Renal cortex interstitium (tissue), 11 donors: ENCODE data around the gene CABP5. TPM values are rescaled to one million over a fixed set of nuclear protein-coding genes. Genes with fewer than 3 reads are reported as not detected.

Source experiments
- DNase-seq, 11 donors: peaks; one replicate each; pipeline ENCODE4 v3.0.0-alpha.2; 2013; ENCODE audit warnings: low read depth in 9 of 11, low spot score in 4 of 11; ENCODE audit errors: extremely low read depth in 1 of 11
- polyA plus RNA-seq, 3 donors: library from polyadenylated mRNA; unstranded; fragments of 120-200 nt; gene quantifications; one replicate each; pipeline ENCODE4 v1.2.1, GENCODE V29; 2013; ENCODE audit not compliant: insufficient read length in 3 of 3

Gene CABP5
- polyA plus RNA-seq, 3 donors, result not detected

DNA sequence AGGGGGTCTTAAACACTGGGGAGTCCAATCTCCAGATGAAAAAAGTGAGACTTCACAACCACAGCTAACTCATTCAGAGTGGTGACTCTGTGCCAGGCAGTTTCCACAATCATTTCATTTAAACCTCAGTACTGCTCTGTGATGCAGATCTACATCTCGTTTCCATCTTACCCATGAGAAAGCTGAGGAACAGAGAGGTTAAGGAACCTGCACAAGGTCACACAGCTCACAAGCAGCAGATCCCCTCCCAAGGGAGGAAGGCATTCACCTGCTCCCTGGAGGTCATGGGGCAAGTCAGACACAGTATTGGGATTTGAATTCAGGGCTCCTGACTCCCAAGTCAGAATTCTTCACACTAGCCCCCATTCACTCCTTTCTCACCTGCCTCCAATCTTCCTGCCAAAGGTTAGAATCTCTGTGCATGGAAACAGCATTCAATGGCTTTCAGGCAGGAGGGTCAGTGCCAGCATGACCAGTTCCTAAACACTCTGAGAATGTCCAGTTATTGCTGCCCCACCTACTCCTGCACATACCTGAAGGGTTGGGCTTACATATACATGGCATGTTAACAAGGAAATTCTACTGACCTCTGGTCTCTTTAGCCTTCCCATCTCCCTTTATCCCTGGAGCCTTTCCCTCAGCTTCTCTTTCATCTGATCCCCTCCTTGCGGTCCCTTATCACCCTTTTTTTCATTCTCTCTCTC lies 1.9 kb downstream of the CABP5 start:
- DNase-seq, result no peak

DNA sequence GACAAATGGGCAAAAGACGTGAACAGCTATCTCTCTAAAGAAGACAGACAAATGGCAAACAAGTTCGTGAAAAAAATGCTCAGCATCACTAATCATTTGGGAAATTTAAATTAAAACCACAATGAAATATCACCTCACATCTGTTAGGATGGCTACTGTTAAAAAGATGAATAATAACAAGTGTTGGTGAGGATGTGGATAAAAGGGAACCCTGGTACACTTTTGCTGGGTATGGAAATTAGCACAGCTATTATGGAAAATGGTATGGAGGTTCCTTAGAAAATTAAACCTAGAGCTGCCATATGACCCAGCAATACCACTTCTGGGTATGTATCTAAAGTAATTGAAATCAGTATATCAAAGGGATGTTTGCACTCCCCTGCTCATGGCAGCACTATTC lies 7.1 kb downstream of the CABP5 start:
- DNase-seq, result no peak

DNA sequence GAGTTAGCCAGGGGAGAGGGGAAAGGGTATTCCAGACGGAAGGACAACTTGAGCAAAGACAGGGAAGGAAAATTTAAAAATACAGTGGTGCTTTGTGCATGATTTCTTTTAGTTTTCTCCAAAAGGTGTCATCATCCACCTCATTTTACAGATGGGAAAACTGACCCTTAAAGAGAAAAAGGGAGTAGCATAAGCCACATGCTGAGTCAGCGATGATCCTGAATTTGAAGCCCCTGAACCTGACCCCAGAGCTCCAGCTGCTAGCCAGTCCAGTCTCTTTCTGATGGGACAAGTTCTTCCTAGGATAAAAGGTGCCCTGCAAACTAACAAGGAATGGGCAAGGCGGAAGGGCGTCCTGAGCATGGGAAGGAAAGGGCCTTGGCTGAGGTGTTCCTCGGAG lies 10.3 kb downstream of the CABP5 start:
- DNase-seq, result no peak

DNA sequence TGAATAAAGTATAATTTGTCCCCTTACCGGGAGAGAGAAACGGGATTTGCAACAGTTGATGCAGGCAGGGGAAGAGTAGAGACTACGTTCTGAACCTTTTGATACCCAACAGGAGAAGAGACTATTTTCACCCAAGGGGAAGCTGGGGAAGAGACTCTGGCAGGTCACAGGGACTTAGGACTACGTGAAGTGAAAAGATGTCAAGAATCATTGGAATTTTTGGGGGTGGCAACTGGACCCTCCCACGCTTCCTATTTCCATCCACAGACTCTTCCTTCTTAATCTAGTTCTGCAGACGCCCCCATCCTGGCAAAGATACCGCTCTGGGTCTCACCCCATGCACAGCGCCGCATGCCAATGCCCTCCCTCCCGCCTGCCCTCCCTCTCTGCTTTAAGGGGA lies 13.8 kb downstream of the CABP5 start:
- DNase-seq, result no peak

DNA sequence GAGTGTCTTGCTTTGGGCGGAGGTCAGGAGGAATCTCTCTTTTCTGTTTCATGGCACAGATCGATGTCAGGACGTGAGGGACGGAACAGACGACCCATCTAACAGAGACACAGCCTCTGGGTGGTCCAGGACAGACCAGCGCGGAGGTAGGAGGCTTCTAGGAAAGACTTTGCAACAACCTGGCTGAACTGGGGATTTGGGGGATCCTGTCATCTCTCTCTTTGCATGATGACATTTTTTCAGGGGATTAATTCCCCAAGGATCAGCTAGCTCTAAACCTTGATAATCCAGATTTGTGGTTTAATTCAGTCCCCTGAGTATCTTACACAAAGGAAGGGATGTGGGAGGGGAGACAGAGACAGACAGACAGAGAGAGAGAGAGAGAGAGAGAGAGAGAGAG lies 14.4 kb downstream of the CABP5 start:
- no peak for DNase-seq

DNA sequence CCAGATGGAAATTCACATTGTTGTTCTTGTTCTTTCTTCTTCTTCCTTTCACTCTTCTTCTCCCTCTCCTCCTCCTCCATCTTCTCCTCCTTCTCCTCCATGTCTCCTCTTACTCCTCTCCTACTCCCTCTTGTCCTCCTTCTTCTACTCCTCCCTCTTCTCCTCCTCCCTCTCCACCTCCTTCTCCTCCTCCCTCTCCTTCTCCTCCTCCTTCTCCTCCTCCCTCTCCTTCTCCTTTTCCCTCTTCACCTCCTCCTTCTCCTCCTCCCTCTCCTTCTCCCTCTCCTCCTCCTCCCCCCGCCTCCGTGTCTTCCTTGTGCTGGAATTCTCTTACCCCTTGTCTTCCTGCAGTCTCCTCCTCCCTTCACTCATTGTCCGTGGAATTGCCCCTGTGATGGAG lies 18.4 kb downstream of the CABP5 start:
- no peak for DNase-seq

DNA sequence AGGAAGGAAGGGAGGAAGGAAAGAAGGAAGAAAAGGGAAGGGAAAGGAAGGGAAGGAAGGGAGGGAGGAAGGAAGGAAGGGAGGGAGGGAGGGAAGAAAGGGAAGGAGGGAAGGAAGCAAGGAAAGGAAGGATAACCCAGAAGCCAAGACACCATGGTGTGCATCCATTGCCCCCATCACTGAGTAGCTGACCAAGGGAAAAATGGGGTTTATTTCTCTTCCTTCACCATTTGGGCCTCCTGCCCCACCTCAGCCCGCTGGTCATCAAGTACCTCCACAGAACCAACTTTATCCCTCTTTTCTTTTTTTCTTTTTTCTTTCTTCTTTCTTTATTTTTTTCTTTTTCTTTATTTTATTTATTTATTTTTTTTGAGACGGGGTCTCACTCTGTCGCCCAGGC lies 20.4 kb downstream of the CABP5 start:
- no peak for DNase-seq

DNA sequence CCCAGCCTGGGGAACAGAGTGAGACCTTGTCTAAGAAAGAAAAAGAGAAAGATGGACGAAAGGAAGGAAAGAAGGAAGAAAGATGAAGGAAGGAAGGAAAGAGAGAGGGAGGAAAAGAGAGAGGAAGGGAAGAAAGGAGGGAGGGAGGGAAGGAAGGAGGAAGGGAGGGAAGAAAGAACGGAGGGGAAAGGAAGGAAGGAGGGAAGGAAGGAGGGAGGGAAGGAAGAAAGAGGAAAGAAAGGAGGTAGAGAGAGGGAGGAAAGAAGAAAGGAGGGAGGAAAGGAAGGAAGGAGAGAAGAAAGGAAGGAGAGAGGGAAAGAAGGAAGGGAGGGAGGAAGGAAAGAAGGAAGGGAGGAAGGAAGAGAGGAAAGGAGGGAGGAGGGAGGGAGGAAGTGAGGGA lies 20.9 kb downstream of the CABP5 start:
- no peak for DNase-seq

DNA sequence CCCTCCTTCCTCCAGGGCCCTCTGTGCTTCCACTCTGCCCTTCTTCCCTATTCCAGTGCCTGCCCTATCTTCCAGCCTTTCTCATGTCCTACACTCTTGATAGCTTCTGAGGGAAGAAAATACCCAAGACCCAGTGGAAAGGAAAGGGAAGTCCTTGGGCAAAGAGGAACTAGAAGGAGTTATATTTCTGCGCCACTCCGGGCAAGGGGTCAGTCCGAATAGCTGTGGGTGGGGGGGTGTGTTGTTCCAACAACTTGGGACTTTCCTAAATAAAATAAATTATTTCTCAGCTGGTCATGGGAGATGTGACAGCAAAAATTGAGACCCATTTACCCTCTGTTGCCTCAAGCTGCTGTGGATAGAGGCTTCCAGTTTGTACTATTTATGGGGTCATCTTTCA lies 23.2 kb downstream of the CABP5 start:
- DNase-seq, result no peak

DNA sequence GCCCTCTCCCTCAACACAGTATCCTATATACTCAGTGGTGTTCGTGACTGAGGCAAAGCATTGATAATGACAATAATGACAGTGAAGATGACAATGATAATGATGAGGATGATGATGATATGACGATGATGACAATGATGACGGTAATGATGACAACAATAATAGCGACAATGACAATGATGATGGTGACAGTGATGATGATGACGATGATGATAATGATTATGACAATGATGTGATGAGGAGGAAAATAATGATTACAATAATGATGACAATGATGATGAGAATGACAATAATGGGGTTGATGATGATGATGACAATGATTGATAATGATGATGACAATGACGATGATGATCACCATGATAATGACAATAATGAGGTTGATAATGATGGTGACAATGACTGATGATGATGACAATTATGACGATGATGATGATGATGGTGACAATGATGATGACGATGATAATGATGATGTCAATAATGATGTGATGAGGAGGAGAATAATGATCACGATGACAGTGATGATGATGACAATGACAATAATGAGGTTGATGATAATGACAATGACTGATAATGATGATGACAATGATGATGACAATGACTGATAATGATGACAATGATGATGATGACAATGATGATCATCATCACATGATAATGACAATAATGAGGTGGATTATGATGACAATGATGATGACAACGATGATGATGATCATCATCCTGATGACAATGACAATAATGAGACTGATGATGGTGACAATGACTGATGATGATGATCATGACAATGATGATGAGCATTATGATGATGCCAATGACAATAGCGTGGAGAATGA lies 32.7 kb downstream of the CABP5 start:
- no peak for DNase-seq

DNA sequence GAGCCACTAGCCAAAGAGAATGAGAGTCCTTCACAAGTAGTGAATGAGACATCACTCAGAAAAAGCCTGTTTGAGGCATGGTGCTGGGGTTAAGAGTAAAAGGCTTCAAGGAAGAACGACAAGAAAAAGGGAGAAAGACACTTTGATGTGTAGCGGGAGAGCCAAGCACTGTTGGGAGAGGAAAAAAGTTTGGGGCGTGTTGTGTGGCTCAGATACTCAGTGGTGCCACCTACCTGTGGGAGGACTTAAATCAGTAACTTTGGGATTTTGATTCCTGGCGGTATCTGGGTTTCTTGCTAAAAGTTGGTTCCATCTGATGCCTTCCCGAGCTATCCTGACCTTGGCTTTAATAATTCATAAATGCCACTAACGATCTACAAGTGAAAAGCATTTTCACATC lies 37.1 kb downstream of the CABP5 start:
- DNase-seq, result no peak

DNA sequence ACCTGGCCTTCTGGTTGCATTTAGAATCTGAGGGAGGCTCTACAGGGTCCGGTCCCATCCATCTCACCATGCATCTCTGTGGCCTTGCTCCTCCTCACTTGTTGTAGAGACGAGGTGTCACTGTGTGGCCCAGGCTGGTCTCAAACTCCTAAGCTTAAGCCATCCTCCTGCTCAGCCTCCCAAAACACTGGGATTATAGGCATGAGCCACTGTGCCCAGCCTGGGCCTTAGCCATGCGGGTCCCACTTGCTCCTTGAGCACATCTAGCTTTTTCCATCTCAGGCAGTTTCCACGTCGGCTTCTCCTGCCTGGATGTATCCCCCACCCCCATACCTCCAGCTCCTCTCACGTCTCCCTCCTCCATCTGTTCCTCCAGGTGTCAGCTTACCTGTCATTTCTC lies 39.6 kb downstream of the CABP5 start:
- DNase-seq, result no peak

DNA sequence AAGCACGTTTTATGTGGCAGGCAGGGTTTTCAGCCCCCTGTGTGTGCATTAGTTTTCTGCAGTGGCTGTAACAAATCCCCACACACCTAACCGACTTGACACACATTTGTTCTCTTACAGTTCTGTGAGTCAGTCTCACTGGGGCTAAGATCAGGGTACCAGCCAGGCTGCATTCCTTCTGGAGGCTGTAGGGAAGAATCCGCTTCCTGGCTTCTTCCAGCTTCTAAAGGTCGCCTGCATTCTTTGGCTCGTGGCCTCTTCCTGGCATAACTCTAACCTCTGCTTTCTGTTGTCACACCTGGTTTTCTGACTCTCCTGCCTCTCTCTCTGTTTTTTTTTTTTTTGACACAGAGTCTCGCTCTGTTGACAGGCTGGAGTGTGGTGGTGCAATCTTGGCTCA lies 43.0 kb downstream of the CABP5 start:
- no peak for DNase-seq

DNA sequence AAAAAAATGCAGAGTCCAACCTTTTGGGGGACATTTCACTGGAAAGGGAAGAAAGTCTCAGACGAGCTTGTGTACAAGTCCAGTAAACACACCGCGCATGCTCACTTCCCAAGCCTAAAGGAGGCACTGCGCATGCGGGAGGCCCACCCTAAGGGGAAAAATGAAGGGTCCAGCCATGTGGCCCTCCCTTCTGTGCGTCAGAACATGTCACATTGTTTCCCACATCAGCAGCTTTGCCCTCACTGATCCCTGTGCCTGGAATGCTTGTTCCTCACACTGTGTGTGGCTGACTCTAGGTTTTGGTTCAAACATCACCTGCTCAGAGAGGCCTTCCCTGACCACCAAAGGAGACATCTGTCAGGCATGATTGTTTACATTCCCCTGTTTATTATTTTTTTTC lies 45.1 kb downstream of the CABP5 start:
- no peak for DNase-seq

DNA sequence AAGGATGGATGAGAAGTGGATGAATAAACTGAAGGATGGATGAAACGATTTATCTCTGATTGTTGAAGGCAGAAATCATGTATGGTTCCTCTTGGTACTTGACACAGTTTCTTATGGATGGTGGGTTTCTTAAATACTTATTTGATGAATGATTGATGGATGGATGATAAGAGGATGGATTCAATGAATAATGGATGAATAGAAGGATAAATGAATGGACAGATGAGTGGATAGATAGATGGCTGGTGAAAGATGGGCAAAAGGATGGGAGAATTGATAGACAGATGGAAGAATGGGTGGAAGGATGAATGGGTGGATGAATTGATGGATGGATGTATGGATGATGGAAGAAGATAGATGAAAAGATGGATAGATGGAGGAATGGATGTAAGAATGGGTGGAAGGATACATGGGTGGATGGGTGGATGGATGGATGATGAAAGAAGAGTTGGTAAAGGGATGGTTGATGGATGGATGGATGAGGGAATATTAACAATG lies 47.6 kb downstream of the CABP5 start:
- no peak for DNase-seq

DNA sequence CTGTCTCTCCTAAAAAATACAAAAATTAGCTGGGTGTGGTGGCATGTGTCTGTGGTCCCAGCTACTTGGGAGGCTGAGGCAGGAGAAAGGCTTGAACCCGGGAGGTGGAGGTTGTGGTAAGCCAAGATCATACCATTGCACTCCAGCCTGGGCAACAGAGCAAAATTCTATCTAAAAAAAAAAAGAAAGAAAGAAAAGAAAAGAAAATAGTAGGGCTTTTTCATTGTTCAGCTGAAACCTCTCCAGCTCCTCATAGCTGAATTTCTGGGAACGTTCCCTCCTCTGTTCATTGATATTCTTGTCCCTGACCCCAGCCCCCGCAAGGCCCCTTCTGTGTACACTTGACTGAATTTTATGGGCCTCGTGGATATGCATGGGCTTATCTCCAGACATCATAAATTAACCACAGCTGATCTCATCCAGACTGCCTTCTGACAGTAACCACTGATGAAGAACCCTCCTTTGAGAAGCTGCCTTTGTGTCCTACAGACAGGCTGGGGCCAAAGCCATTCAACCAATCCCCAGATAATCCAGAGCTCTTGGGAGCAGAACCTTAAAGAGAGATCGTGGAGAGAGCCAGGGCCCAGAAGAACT lies 49.6 kb downstream of the CABP5 start, which contains the start of gene ELSPBP1:
Gene ELSPBP1, plus strand, starts transcription at position 424 of the 594 bp plus-strand sequence. CDS start 14,036 bp downstream, outside the sequence.
- DNase-seq, result peak; percentile 15 to 75 (median 61)

DNA sequence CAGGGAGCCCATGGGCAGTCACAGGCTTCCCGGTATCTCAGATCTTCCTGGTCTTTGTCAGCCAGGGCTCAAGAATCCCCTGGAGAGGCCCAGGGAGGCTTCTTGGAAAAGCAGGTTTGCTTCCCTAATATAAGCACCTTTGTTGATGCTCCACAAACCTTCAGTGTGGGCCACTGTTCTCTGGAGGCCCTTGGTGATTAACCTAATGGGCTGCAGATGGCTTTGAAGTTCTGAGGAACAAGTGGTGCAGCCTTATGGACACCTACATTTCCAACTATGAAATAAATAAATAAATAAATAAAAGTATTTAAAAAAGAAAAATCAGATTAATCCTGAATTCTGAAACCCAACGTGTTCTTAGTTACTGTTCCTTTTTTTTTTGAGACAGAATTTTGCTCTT lies 51.8 kb downstream of the CABP5 start, which contains the start of gene BSPH1:
Gene BSPH1, minus strand, starts transcription at position 101 of the 400 bp plus-strand sequence. Its CDS starts 89 bp downstream, at position 12.
- no peak for DNase-seq

DNA sequence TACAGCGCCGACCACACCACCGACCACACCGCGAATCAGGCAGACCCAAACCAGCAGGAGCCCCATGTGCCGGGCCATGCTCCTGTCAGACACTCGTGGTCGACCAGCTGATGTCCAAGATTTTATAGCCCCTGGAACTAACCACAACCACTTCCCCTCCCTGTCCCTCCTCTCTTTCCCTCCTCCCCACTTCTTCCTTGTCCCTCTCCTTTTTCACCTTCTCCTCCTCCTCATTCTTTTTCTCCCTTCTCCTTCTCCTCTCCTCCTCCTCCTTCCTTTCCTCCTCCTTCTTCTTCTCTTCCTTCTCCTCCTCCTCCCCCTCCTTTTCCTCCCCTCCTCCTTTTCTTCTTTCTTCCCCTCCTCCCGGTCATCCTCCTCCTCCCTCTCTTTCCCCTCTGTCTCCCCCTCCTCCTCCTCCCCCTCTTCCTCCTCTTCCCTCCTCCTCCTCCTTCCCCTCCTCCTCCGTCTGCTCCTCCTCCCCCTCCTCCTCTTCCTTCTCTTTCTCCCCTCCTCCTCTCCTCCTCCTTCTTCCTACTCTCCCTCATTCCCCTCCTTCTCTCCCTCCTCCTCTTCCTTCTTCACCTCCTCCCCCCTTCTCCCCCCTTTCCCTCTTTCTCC lies 52.6 kb downstream of the CABP5 start:
- no peak for DNase-seq
